Cardiac muscle cell (in vitro differentiated cells and primary cell): ENCODE data around the gene VGLL2. TPM values are rescaled to one million over a fixed set of nuclear protein-coding genes. Genes with fewer than 3 reads are reported as not detected.

ENCODE experiments used
- DNase-seq, 2 donors: peaks; one replicate each; pipeline versions ENCODE4 v3.0.0 to v3.0.0-alpha.2; 2010 to 2017; ENCODE audit warnings: low read depth in 1 of 2, low spot score in 1 of 2
- H3K27ac ChIP-seq: fragments of 200-600 bp; sonication (generic); 2 replicates; pipeline ENCODE4 v1.5.1; 2016
- H3K27me3 ChIP-seq: fragments of 200-600 bp; sonication (generic); 2 replicates; pipeline ENCODE4 v1.6.0; 2016; ENCODE audit warnings: control low read depth
- H3K36me3 ChIP-seq: fragments of 200-600 bp; sonication (generic); 2 replicates; pipeline ENCODE4 v1.5.1; 2016; ENCODE audit warnings: control low read depth
- H3K4me1 ChIP-seq: fragments of 200-600 bp; sonication (generic); 2 replicates; pipeline ENCODE4 v1.8.1; 2017; ENCODE audit warnings: low read depth, mild to moderate bottlenecking, mixed run types
- H3K4me3 ChIP-seq: fragments of 200-600 bp; sonication (generic); 2 replicates; pipeline ENCODE4 v1.5.1; 2016; ENCODE audit warnings: mild to moderate bottlenecking
- H3K9me3 ChIP-seq: fragments of 200-600 bp; sonication (generic); 2 replicates; pipeline ENCODE4 v1.5.1; 2017; ENCODE audit warnings: low read depth, mild to moderate bottlenecking, control low read depth
- CTCF ChIP-seq: IDR thresholded peaks from 2 replicates; pipeline ENCODE4 v1.5.1; 2012; ENCODE audit warnings: low read depth, mild to moderate bottlenecking, low read length
- polyA plus RNA-seq: library from polyadenylated mRNA; unstranded; fragments of >200 nt; fragmentation: Nextera tagmentation; extraction: Ambion mirVana; gene quantifications from 2 replicates; pipeline ENCODE4 v1.2.1, GENCODE V29; 2016
- total RNA-seq: library from RNA; depleted of rRNA; stranded (reverse); fragments of >200 nt; gene quantifications from 2 replicates; pipeline ENCODE4 v1.2.3, GENCODE V29; 2016

The VGLL2 gene
- total and polyA plus RNA-seq, 2 experiments from 2014 or later, result not detected

- no peaks in the 10 kb centered on the region for H3K27me3 ChIP-seq
- no peaks in the 10 kb centered on the region for H3K9me3 ChIP-seq
- H3K27ac ChIP-seq, result no peak overlapping the region
- no peaks in the 10 kb centered on the region for H3K4me1 ChIP-seq
- no peak for DNase-seq
- H3K36me3 ChIP-seq, result no peaks in the 10 kb centered on the region
- H3K4me3 ChIP-seq, result no peak overlapping the region
- no peak for TF ChIP-seq CTCF
These were observed 33.6 kb downstream of the VGLL2 start for GRCh38 chr6:117298941-117299340.

- Histone ChIP-seq H3K27me3 (no peaks in the 10 kb centered on the region), H3K9me3 (no peaks in the 10 kb centered on the region), H3K36me3 (no peaks in the 10 kb centered on the region), H3K4me1 (no peaks in the 10 kb centered on the region), H3K4me3 (no peak overlapping the region), H3K27ac (no peak overlapping the region)
- no peak for DNase-seq
- TF ChIP-seq CTCF, result no peak
These were observed 38.0 kb downstream of the VGLL2 start for GRCh38 chr6:117303323-117303722.

- TF ChIP-seq CTCF, result no peak
- no peak overlapping the region for H3K27ac ChIP-seq
- DNase-seq, result no peak
- no peaks in the 10 kb centered on the region for H3K27me3 ChIP-seq
- no peaks in the 10 kb centered on the region for H3K9me3 ChIP-seq
- H3K36me3 ChIP-seq, result no peaks in the 10 kb centered on the region
- H3K4me1 ChIP-seq, result no peaks in the 10 kb centered on the region
- H3K4me3 ChIP-seq, result no peak overlapping the region
These were observed 39.1 kb downstream of the VGLL2 start for GRCh38 chr6:117304446-117304845.

GRCh38 chr6:117306227-117306790 lies 41.0 kb downstream of the VGLL2 start:
- TF ChIP-seq CTCF, result no peak
- Histone ChIP-seq H3K36me3 (no peaks in the 10 kb centered on the region), H3K27ac (no peak overlapping the region), H3K9me3 (no peaks in the 10 kb centered on the region), H3K27me3 (no peaks in the 10 kb centered on the region), H3K4me3 (no peak overlapping the region), H3K4me1 (no peaks in the 10 kb centered on the region)
- DNase-seq, result no peak

- Histone ChIP-seq H3K9me3 (no peaks in the 10 kb centered on the region), H3K27ac (no peak overlapping the region), H3K36me3 (no peaks in the 10 kb centered on the region), H3K27me3 (no peaks in the 10 kb centered on the region), H3K4me3 (no peak overlapping the region), H3K4me1 (no peaks in the 10 kb centered on the region)
- no peak for TF ChIP-seq CTCF
- DNase-seq, result no peak
These were observed 42.3 kb downstream of the VGLL2 start for GRCh38 chr6:117307655-117308054.

GRCh38 chr6:117309069-117309468 lies 43.7 kb downstream of the VGLL2 start:
- no peak for DNase-seq
- H3K9me3 ChIP-seq, result no peaks in the 10 kb centered on the region
- H3K4me3 ChIP-seq, result no peak overlapping the region
- no peaks in the 10 kb centered on the region for H3K36me3 ChIP-seq
- no peak for TF ChIP-seq CTCF
- H3K4me1 ChIP-seq, result no peaks in the 10 kb centered on the region
- H3K27me3 ChIP-seq, result no peaks in the 10 kb centered on the region
- H3K27ac ChIP-seq, result no peak overlapping the region
